ENCODE measurements around the gene PIH1D1.

PIH1D1 gene

GRCh38 chr19:49436381-49437017, 15.1 kb downstream of the PIH1D1 start:
- DNase-seq = peak in 11 of 58 donors; percentile 5 to 55 (median 19)

- no peak for DNase-seq
These were observed 15.9 kb downstream of the PIH1D1 start for GRCh38 chr19:49435670-49436069.

GRCh38 chr19:49434907-49435583, 16.6 kb downstream of the PIH1D1 start:
- DNase-seq = peak in 8 of 58 donors; percentile 6 to 61 (median 15)

- DNase-seq = no peak
These were observed 18.2 kb downstream of the PIH1D1 start for GRCh38 chr19:49433240-49433901.

- no peak for DNase-seq
These were observed 19.2 kb downstream of the PIH1D1 start for GRCh38 chr19:49432141-49433073.

- peak in 2 of 58 donors; percentile 23 to 30 for DNase-seq
These were observed 20.3 kb downstream of the PIH1D1 start for GRCh38 chr19:49431330-49431749.

- peak in 6 of 58 donors; percentile 7 to 38 (median 21) for DNase-seq
These were observed 20.8 kb downstream of the PIH1D1 start for GRCh38 chr19:49430678-49431329.

- no peak for DNase-seq
These were observed 21.4 kb downstream of the PIH1D1 start for GRCh38 chr19:49430172-49430677.

- peak in 1 of 58 donors; percentile 25 for DNase-seq
These were observed 22.8 kb downstream of the PIH1D1 start for GRCh38 chr19:49428547-49429451.

GRCh38 chr19:49427855-49428546, 23.6 kb downstream of the PIH1D1 start:
- DNase-seq = peak in 3 of 58 donors; percentile 7 to 13 (median 9)

- no peak for DNase-seq
These were observed 24.3 kb downstream of the PIH1D1 start for GRCh38 chr19:49427339-49427738.

- no peak for DNase-seq
These were observed 25.6 kb downstream of the PIH1D1 start for GRCh38 chr19:49425922-49426592.

GRCh38 chr19:49425178-49425577, 26.4 kb downstream of the PIH1D1 start, which contains the start of gene GFY:
GFY (plus strand) TSS chr19:49425388; CDS start chr19:49426431, 1,043 bp downstream.
- no peak for DNase-seq

GRCh38 chr19:49423985-49424303, 27.7 kb downstream of the PIH1D1 start:
- DNase-seq = no peak

GRCh38 chr19:49423071-49423984, 28.3 kb downstream of the PIH1D1 start, which contains the start of gene PTH2:
PTH2 (minus strand) TSS chr19:49423441; CDS start chr19:49423339, 102 bp downstream.
- DNase-seq = peak in 1 of 58 donors; percentile 5

- DNase-seq = peak in 8 of 58 donors; percentile 5 to 45 (median 10)
These were observed 29.1 kb downstream of the PIH1D1 start for GRCh38 chr19:49422407-49423070.

All from anterior cingulate cortex (tissue), 58 donors.